Chondrocyte (in vitro differentiated cells): ENCODE data around the gene DPP10. TPM values are rescaled to one million over a fixed set of nuclear protein-coding genes. Genes with fewer than 3 reads are reported as not detected.

Experiments used
- DNase-seq: peaks from one replicate; pipeline ENCODE4 v3.0.0; 2021; ENCODE audit warnings: mixed read lengths, low spot score
- H3K27ac Mint-ChIP-seq: one replicate; pipeline ENCODE4 v1.8.0; 2021; ENCODE audit warnings: mild to moderate bottlenecking, moderate library complexity, mixed read lengths; ENCODE audit not compliant: unreplicated experiment
- H3K27me3 Mint-ChIP-seq: 2 replicates; pipeline ENCODE4 v1.8.0; 2021; ENCODE audit warnings: low read depth, mixed read lengths
- H3K36me3 Mint-ChIP-seq: 2 replicates; pipeline ENCODE4 v1.8.0; 2021; ENCODE audit warnings: low read depth, mixed read lengths
- H3K4me1 Mint-ChIP-seq: 2 replicates; pipeline ENCODE4 v1.8.0; 2021; ENCODE audit warnings: low read depth, mild to moderate bottlenecking, mixed read lengths
- H3K4me3 Mint-ChIP-seq: one replicate; pipeline ENCODE4 v1.8.0; 2021; ENCODE audit warnings: mild to moderate bottlenecking, moderate library complexity, mixed read lengths; ENCODE audit not compliant: unreplicated experiment
- H3K9me3 Mint-ChIP-seq: 2 replicates; pipeline ENCODE4 v1.8.0; 2021; ENCODE audit warnings: low read depth, mixed read lengths
- CTCF ChIP-seq: fragments of 200-600 bp; sonication (generic); IDR thresholded peaks from 2 replicates; pipeline ENCODE4 v1.5.0; 2021; ENCODE audit warnings: antibody characterized with exemption, mild to moderate bottlenecking, moderate library complexity
- total RNA-seq: library from RNA; stranded (reverse); gene quantifications from 3 replicates; pipeline ENCODE4 v1.2.1, GENCODE V29; 2021

The DPP10 gene
- total RNA-seq, 1 donor from 2014 or later, result not detected

GRCh38 chr2:115389898-115390565 lies 947.6 kb downstream of the DPP10 start:
- Mint-ChIP-seq H3K27me3 (no peaks in the 10 kb centered on the region), H3K27ac (no peak overlapping the region), H3K4me1 (no peaks in the 10 kb centered on the region), H3K4me3 (no peak overlapping the region), H3K36me3 (no peaks in the 10 kb centered on the region), H3K9me3 (peaks cover 8% of the 10 kb centered on the region)
- DNase-seq, result no peak
- no peak for TF ChIP-seq CTCF

- DNase-seq, result no peak
- Mint-ChIP-seq H3K27ac (no peak overlapping the region), H3K4me1 (no peaks in the 10 kb centered on the region), H3K9me3 (peaks cover 13% of the 10 kb centered on the region), H3K27me3 (no peaks in the 10 kb centered on the region), H3K36me3 (no peaks in the 10 kb centered on the region), H3K4me3 (no peak overlapping the region)
- no peak for TF ChIP-seq CTCF
Observed at GRCh38 chr2:115396579-115396978, 954.1 kb downstream of the DPP10 start.

GRCh38 chr2:115400940-115401339 lies 958.5 kb downstream of the DPP10 start:
- Mint-ChIP-seq H3K9me3 (peaks cover 17% of the 10 kb centered on the region), H3K27me3 (no peaks in the 10 kb centered on the region), H3K4me1 (no peaks in the 10 kb centered on the region), H3K36me3 (no peaks in the 10 kb centered on the region), H3K4me3 (no peak overlapping the region), H3K27ac (no peak overlapping the region)
- no peak for TF ChIP-seq CTCF
- DNase-seq, result no peak

- no peaks in the 10 kb centered on the region for H3K4me1 Mint-ChIP-seq
- H3K27me3 Mint-ChIP-seq, result no peaks in the 10 kb centered on the region
- H3K9me3 Mint-ChIP-seq, result peaks cover 26% of the 10 kb centered on the region
- H3K36me3 Mint-ChIP-seq, result no peaks in the 10 kb centered on the region
- no peak overlapping the region for H3K4me3 Mint-ChIP-seq
- no peak overlapping the region for H3K27ac Mint-ChIP-seq
- no peak for DNase-seq
- TF ChIP-seq CTCF, result no peak
Observed at GRCh38 chr2:115412501-115412900, 970.1 kb downstream of the DPP10 start.

- no peak for DNase-seq
- Mint-ChIP-seq H3K4me1 (no peaks in the 10 kb centered on the region), H3K27me3 (no peaks in the 10 kb centered on the region), H3K36me3 (no peaks in the 10 kb centered on the region), H3K4me3 (no peak overlapping the region), H3K9me3 (peaks cover 28% of the 10 kb centered on the region), H3K27ac (no peak overlapping the region)
- TF ChIP-seq CTCF, result no peak
Observed at GRCh38 chr2:115413791-115414190, 971.4 kb downstream of the DPP10 start.
